Cardiac septum (tissue), 1 donor: ENCODE measurements around the gene CLK2. TPM values are rescaled to one million over a fixed set of nuclear protein-coding genes. Genes with fewer than 3 reads are reported as not detected.
A peak's percentile ranks its signal among the peaks of the same experiment; 100 is the strongest.
"Not testable (repeated sequence)": the region's sequence is repeated elsewhere in the genome, so short reads cannot be mapped to it uniquely, and the experiment has no call there.

Experiments used
- DNase-seq: peaks from one replicate; pipeline ENCODE4 v3.0.0-alpha.2; 2020; ENCODE audit warnings: low spot score
- intact Hi-C: fragments of 100-400 bp; cut with DNase I; formaldehyde crosslinking; loops from one replicate; pipeline ENCODE4 v1.14.0; 2022
- total RNA-seq: library from RNA; stranded (reverse); fragmentation: NEBNext Ultra II Directional; extraction: Animal tissue kit (Norgen Biotek cat#: 25700); gene quantifications from one replicate; pipeline ENCODE4 v1.2.1, GENCODE V29; 2021
- donor health status: DM: no; HTN: no; CAD: no.

CLK2 gene
- total RNA-seq, 1 donor from 2014 or later: 24.7 TPM

DNA sequence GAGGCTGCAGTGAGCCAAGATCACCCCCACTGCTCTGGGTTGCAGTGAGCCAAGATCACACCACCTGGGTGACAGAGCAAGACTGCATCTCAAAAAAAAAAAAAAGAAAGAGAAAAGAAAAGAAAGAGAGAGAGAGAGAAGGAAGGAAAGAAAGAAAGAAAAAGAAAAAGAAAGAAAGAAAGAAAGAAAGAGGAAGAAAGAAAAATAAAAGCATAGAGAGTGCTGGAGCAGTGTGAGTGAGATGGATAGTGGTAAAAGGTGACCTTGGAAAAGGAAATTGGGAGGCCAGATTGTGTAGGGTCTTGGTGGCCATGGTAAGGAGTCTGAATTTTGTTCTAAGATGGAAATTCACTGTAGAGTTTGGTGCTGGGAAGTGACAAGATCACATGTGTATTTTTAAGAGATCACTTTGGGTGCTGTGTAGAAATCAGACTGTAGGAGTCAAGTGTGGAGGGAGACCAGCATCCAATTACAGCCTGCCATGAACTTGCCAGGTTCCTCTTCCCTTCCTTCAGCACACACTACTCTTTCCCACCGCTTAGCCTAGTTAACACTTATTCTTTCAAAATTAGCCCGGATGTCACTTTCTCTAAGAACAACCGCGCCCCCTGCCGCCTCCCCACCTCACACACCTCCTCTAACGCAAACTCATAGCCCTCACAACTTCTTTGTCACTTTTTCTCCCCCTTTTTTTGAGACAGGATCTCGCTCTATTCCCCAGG lies 47.0 kb downstream of the CLK2 start:
- peak; percentile 91 for DNase-seq
- intact Hi-C loops: loop anchor here (2.0 to 5.0 kb wide), 2 partner anchors 18 to 49 kb away; partner anchors contain the start of gene MTX1

- intact Hi-C loops: loop anchor here (5.0 kb wide), 1 partner anchor 48 kb away; no protein-coding TSS in a partner anchor
- not testable (repeated sequence) for DNase-seq
These were observed 47.9 kb downstream of the CLK2 start for GRCh38 chr1:155225404-155225759.

- intact Hi-C loops: no loop called here
- no peak for DNase-seq
These were observed 50.3 kb downstream of the CLK2 start for GRCh38 chr1:155223047-155223446.

GRCh38 chr1:155220211-155220965 lies 52.9 kb downstream of the CLK2 start:
- intact Hi-C loops, DNase-seq: not testable (repeated sequence)

- intact Hi-C loops: no loop called here
- DNase-seq: no peak
These were observed 53.7 kb downstream of the CLK2 start for GRCh38 chr1:155219592-155220031.

DNA sequence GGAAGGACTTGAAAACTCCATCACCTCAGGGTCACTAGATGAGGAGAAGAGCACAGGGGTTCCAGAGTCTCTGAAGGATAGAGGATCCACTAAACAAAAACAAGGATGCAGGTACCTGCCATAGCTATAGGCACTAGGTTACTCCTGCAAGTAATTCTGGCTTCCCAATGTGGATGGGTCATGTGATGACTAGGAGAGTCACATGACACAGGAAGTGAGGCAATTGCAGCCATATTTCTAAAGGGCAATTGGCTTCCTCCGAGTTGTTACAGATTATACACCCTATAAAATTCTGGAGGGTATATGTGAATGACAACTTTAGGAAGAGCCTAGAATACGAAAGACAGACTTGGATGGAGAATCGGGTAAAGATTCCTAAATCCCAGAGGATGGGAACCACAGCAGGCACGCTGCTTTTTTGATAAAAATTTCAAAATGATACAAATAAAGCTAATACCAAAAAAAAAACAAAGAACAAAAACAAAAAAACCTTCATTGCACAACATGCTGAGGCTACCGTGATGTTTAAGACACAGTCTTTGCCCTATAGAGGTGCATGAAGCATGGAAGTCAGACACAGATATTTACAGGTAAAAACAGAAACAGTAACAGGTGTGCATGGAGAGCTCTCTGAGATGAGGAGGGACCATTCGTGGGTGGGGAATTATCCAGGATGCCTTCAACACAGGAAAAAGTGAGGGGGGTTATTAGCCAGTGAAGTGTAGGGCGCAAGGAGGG lies 54.3 kb downstream of the CLK2 start:
- DNase-seq: no peak
- intact Hi-C loops: no loop called here

DNA sequence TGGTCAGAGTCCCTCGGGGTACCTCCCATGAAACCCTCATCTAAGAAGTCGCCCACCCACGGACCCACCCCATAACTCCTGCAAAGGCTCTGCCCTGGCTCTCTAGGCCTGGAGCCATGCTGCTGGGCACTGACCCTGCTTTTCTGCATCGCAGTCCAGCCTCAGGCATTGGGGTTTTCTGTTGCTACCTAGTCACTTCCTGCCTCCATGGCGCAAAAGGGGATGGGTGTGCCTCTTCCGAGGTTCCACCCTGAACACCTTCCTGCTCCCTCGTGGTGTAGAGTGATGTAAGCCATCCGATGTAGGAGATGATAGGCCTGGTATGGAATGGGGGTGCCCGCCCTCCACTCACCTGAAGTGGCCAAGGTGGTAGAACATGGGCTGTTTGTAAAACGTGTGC lies 58.6 kb downstream of the CLK2 start:
- DNase-seq, intact Hi-C loops: not testable (repeated sequence)

Other genes with a start within 250 kb of the CLK2 start
- gene DCST2, start 239.7 kb downstream of the CLK2 start, total RNA-seq: 0.51 TPM
- not detected for gene DCST1, start 239.7 kb downstream of the CLK2 start, total RNA-seq
- 69.9 TPM for gene ADAM15, start 222.2 kb downstream of the CLK2 start, total RNA-seq
- gene EFNA4, start 209.8 kb downstream of the CLK2 start, total RNA-seq: 1.9 TPM
- gene EFNA3, start 194.7 kb downstream of the CLK2 start, total RNA-seq: 1.2 TPM
- 30.2 TPM for gene EFNA1, start 145.6 kb downstream of the CLK2 start, total RNA-seq
- 11.2 TPM for gene SLC50A1, start 137.7 kb downstream of the CLK2 start, total RNA-seq
- 56.3 TPM for gene DPM3, start 133.0 kb downstream of the CLK2 start, total RNA-seq
- gene KRTCAP2, start 100.2 kb downstream of the CLK2 start, total RNA-seq: 112 TPM
- gene TRIM46, start 99.7 kb downstream of the CLK2 start, total RNA-seq: not detected
- gene THBS3, start 65.6 kb downstream of the CLK2 start, total RNA-seq: 11.7 TPM
- gene MTX1, start 64.8 kb downstream of the CLK2 start, total RNA-seq: 16.4 TPM
- 15.5 TPM for gene ENTREP3, start 18.0 kb downstream of the CLK2 start, total RNA-seq
- 61.5 TPM for gene SCAMP3, start 11.1 kb downstream of the CLK2 start, total RNA-seq
- gene HCN3, start 4.0 kb upstream of the CLK2 start, total RNA-seq: 2.2 TPM
- not detected for gene PKLR, start 27.9 kb upstream of the CLK2 start, total RNA-seq
- 83.1 TPM for gene FDPS, start 35.4 kb upstream of the CLK2 start, total RNA-seq
- 18.1 TPM for gene RUSC1, start 47.4 kb upstream of the CLK2 start, total RNA-seq